ENCODE data around the gene AATK.

DNA sequence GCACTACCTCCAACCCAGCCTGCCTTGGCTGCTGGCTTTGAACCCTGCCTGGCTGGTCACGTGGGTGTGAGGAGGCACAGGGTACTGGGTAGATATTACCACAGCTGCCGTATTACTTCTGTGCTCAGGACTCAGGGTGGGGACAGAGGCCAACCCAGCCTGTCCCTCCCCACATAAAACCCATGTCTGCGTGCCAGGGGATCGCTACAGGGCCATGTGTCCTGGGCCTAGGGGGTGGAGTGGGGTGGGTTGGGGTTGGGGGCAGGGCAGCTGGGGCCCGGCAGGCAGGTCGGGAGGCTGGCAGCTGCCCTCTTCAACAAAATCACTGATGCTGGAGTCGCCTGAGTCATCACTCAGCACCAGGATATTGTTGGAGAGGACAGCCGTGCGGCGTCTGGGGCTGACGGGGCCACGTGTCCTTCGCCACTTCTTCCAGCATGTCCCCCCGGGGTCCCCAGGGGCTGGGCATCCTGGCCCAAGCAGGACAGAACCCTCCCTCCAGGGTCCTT, 40.4 kb downstream of the AATK start:
- TF ChIP-seq POLR2A (IDR thresholded peaks at IDR 0.05): no peak
- TF ChIP-seq, protein P1, sequence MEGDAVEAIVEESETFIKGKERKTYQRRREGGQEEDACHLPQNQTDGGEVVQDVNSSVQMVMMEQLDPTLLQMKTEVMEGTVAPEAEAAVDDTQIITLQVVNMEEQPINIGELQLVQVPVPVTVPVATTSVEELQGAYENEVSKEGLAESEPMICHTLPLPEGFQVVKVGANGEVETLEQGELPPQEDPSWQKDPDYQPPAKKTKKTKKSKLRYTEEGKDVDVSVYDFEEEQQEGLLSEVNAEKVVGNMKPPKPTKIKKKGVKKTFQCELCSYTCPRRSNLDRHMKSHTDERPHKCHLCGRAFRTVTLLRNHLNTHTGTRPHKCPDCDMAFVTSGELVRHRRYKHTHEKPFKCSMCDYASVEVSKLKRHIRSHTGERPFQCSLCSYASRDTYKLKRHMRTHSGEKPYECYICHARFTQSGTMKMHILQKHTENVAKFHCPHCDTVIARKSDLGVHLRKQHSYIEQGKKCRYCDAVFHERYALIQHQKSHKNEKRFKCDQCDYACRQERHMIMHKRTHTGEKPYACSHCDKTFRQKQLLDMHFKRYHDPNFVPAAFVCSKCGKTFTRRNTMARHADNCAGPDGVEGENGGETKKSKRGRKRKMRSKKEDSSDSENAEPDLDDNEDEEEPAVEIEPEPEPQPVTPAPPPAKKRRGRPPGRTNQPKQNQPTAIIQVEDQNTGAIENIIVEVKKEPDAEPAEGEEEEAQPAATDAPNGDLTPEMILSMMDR (IDR thresholded peaks at IDR 0.05): no peak
